ENCODE measurements around the gene ADGRB3.
"Not testable (repeated sequence)": the region's sequence is repeated elsewhere in the genome, so short reads cannot be mapped to it uniquely, and the experiment has no call there.

ADGRB3 gene

GRCh38 chr6:69379518-69379917 lies 744.4 kb downstream of the ADGRB3 start:
- no peak for DNase-seq

- DNase-seq: no peak
These were observed 748.5 kb downstream of the ADGRB3 start for GRCh38 chr6:69383627-69384026.

- no peak for DNase-seq
These were observed 751.3 kb downstream of the ADGRB3 start for GRCh38 chr6:69386426-69386825.

- no peak for DNase-seq
These were observed 755.0 kb downstream of the ADGRB3 start for GRCh38 chr6:69390125-69390524.

- DNase-seq: no peak
These were observed 756.0 kb downstream of the ADGRB3 start for GRCh38 chr6:69391106-69391505.

GRCh38 chr6:69392745-69393144 lies 757.7 kb downstream of the ADGRB3 start:
- DNase-seq: no peak

GRCh38 chr6:69398311-69398710 lies 763.2 kb downstream of the ADGRB3 start:
- no peak for DNase-seq

GRCh38 chr6:69398729-69399128 lies 763.6 kb downstream of the ADGRB3 start:
- no peak for DNase-seq

GRCh38 chr6:69408886-69409285 lies 773.8 kb downstream of the ADGRB3 start:
- DNase-seq: no peak

- DNase-seq: no peak
These were observed 781.7 kb downstream of the ADGRB3 start for GRCh38 chr6:69416776-69417175.

GRCh38 chr6:69421269-69421668 lies 786.2 kb downstream of the ADGRB3 start:
- DNase-seq: no peak

GRCh38 chr6:69422020-69422419 lies 786.9 kb downstream of the ADGRB3 start:
- DNase-seq: no peak

- DNase-seq: peak; percentile 77
These were observed 787.4 kb downstream of the ADGRB3 start for GRCh38 chr6:69422475-69422874.

GRCh38 chr6:69423785-69424184 lies 788.7 kb downstream of the ADGRB3 start:
- no peak for DNase-seq

- no peak for DNase-seq
These were observed 789.5 kb downstream of the ADGRB3 start for GRCh38 chr6:69424581-69424980.

GRCh38 chr6:69427882-69428281 lies 792.8 kb downstream of the ADGRB3 start:
- no peak for DNase-seq

GRCh38 chr6:69432168-69432567 lies 797.1 kb downstream of the ADGRB3 start:
- DNase-seq: not testable (repeated sequence)

GRCh38 chr6:69433116-69433515 lies 798.0 kb downstream of the ADGRB3 start:
- DNase-seq: not testable (repeated sequence)

GRCh38 chr6:69438113-69438512 lies 803.0 kb downstream of the ADGRB3 start:
- no peak for DNase-seq

Measured in NCI-H2171 (cell line).